HepG2 (cell line): ENCODE measurements around the gene OAT. TPM values are rescaled to one million over a fixed set of nuclear protein-coding genes. Genes with fewer than 3 reads are reported as not detected.

Source experiments
- FOXK2 ChIP-seq: fragments of 450-650 bp; IDR thresholded peaks from 2 replicates; pipeline ENCODE4 v1.6.1; 2016
- KDM2A ChIP-seq: sonication (generic); formaldehyde crosslinking; IDR thresholded peaks from 2 replicates; pipeline ENCODE4 v1.4.0; 2020; ENCODE audit warnings: low read depth, missing genetic modification reagents, borderline replicate concordance
- KLF6 ChIP-seq: IDR thresholded peaks from 2 replicates; pipeline ENCODE4 v1.8.0; 2016; ENCODE audit warnings: missing biosample characterization, missing genetic modification reagents
- PRMT3 ChIP-seq: sonication (generic); formaldehyde crosslinking; IDR thresholded peaks from 2 replicates; pipeline ENCODE4 v1.8.1; 2022; ENCODE audit warnings: low read depth, mild to moderate bottlenecking, moderate library complexity, missing genetic modification reagents, borderline replicate concordance
- RFXAP ChIP-seq: sonication (generic); formaldehyde crosslinking; IDR thresholded peaks from 2 replicates; pipeline ENCODE4 v1.4.0; 2020; ENCODE audit warnings: missing genetic modification reagents, borderline replicate concordance
- TBL1XR1 ChIP-seq: fragments of 150-350 bp; IDR thresholded peaks from 2 replicates; pipeline ENCODE4 v1.6.1; 2014; ENCODE audit warnings: borderline replicate concordance, low read length; ENCODE audit not compliant: partially characterized antibody
- ZNF333 ChIP-seq: sonication (generic); formaldehyde crosslinking; IDR thresholded peaks from 2 replicates; pipeline ENCODE4 v1.4.0; 2020; ENCODE audit warnings: mild to moderate bottlenecking, missing genetic modification reagents, borderline replicate concordance
- polyA plus RNA-seq, 8 experiments: library from polyadenylated mRNA; depleted of rRNA in 3 of 8; stranded (reverse) in 7 of 8; unstranded in 1 of 8; fragments of >200 nt; fragmentation: Illumina TruSeq in 4 of 8; extraction: Trizol in 4 of 8; gene quantifications; 2 replicates each; pipeline versions ENCODE4 v1.2.1 to v1.2.3, GENCODE V29; 2011 to 2016; ENCODE audit warnings: low read depth in 4 of 8, missing spikeins in 1 of 8, mixed read lengths in 1 of 8; ENCODE audit not compliant: insufficient read depth in 1 of 8
- total RNA-seq, 5 experiments: library from RNA; depleted of rRNA; stranded (reverse); fragments of >200 nt; fragmentation: Illumina TruSeq; extraction: Trizol; gene quantifications; 2 replicates each; pipeline ENCODE4 v1.2.3, GENCODE V29; 2016; ENCODE audit warnings: low read depth in 1 of 5
- TF ChIP-seq, protein P1 (sequence below): sonication (generic); formaldehyde crosslinking; IDR thresholded peaks from 2 replicates; pipeline ENCODE4 v1.9.0; 2021; ENCODE audit warnings: mild to moderate bottlenecking, missing genetic modification reagents
- TF ChIP-seq, protein P2 (sequence below): sonication (generic); formaldehyde crosslinking; IDR thresholded peaks from 2 replicates; pipeline ENCODE4 v1.4.0; 2020; ENCODE audit warnings: missing genetic modification reagents
- TF ChIP-seq, protein P3 (sequence below): sonication (generic); formaldehyde crosslinking; IDR thresholded peaks from 2 replicates; pipeline ENCODE4 v1.4.0; 2020; ENCODE audit warnings: missing genetic modification reagents, borderline replicate concordance
- TF ChIP-seq, protein P4 (sequence below): sonication (generic); formaldehyde crosslinking; IDR thresholded peaks from 2 replicates; pipeline ENCODE4 v1.5.0; 2020; ENCODE audit warnings: mild to moderate bottlenecking, missing genetic modification reagents
- TF ChIP-seq, protein P5 (sequence below): sonication (generic); formaldehyde crosslinking; IDR thresholded peaks from 2 replicates; pipeline ENCODE4 v1.4.0; 2020; ENCODE audit warnings: missing genetic modification reagents, mild to moderate bottlenecking, borderline replicate concordance

Gene OAT
- total and polyA plus RNA-seq, 2 of the 13 experiments (the other 11 are each of a cell fraction or from before 2014, with no cell fraction given) = 87.8 to 96.7 TPM

DNA sequence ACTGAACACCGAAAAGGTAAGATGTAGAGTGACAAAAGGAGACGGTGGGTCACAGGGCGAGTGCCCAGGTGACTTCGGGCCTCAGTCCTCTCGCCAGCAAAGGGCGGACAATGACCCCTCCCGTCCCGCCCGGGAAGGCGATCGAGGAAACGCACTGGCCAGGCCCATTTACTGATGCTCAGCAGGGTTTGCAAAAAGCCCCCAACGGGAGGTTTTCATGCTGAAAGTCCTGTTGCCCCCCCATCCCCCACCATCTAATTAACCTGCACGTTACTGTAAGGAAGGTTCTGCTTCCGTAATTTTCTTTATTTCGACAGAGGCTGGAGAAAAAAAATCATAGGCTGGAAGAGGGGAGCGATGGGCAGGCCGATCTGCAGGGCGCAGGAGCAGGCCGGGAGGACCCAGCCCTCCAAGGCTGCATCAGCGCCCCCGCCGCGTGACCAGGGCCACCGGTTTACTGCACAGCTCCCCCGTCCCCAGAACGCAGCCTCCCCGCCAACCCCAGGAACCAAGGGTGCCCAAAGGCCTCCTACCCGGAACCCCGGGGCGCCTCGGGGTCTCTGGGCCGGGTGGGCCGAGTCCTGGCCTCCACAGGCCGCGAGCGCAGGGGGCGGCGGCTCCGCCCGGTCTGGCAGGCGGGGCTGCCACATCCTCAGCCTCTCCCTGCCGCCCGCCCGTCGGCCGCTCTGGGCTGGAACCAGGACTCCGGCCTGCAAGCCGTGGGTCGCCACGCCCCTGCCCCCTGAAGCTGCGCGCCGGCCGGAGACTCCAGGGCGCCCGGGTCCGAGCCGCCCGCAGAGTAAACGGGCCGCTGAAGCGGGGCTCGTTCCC, 613 bp downstream of the OAT start (continued):
- TF ChIP-seq, protein P1, sequence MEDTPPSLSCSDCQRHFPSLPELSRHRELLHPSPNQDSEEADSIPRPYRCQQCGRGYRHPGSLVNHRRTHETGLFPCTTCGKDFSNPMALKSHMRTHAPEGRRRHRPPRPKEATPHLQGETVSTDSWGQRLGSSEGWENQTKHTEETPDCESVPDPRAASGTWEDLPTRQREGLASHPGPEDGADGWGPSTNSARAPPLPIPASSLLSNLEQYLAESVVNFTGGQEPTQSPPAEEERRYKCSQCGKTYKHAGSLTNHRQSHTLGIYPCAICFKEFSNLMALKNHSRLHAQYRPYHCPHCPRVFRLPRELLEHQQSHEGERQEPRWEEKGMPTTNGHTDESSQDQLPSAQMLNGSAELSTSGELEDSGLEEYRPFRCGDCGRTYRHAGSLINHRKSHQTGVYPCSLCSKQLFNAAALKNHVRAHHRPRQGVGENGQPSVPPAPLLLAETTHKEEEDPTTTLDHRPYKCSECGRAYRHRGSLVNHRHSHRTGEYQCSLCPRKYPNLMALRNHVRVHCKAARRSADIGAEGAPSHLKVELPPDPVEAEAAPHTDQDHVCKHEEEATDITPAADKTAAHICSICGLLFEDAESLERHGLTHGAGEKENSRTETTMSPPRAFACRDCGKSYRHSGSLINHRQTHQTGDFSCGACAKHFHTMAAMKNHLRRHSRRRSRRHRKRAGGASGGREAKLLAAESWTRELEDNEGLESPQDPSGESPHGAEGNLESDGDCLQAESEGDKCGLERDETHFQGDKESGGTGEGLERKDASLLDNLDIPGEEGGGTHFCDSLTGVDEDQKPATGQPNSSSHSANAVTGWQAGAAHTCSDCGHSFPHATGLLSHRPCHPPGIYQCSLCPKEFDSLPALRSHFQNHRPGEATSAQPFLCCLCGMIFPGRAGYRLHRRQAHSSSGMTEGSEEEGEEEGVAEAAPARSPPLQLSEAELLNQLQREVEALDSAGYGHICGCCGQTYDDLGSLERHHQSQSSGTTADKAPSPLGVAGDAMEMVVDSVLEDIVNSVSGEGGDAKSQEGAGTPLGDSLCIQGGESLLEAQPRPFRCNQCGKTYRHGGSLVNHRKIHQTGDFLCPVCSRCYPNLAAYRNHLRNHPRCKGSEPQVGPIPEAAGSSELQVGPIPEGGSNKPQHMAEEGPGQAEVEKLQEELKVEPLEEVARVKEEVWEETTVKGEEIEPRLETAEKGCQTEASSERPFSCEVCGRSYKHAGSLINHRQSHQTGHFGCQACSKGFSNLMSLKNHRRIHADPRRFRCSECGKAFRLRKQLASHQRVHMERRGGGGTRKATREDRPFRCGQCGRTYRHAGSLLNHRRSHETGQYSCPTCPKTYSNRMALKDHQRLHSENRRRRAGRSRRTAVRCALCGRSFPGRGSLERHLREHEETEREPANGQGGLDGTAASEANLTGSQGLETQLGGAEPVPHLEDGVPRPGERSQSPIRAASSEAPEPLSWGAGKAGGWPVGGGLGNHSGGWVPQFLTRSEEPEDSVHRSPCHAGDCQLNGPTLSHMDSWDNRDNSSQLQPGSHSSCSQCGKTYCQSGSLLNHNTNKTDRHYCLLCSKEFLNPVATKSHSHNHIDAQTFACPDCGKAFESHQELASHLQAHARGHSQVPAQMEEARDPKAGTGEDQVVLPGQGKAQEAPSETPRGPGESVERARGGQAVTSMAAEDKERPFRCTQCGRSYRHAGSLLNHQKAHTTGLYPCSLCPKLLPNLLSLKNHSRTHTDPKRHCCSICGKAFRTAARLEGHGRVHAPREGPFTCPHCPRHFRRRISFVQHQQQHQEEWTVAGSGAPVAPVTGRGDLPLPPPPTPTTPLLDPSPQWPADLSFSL = no peak
- TF ChIP-seq FOXK2 = no peak
- TF ChIP-seq RFXAP (CRISPR knock-in tag) = no peak
- TF ChIP-seq, protein P2, sequence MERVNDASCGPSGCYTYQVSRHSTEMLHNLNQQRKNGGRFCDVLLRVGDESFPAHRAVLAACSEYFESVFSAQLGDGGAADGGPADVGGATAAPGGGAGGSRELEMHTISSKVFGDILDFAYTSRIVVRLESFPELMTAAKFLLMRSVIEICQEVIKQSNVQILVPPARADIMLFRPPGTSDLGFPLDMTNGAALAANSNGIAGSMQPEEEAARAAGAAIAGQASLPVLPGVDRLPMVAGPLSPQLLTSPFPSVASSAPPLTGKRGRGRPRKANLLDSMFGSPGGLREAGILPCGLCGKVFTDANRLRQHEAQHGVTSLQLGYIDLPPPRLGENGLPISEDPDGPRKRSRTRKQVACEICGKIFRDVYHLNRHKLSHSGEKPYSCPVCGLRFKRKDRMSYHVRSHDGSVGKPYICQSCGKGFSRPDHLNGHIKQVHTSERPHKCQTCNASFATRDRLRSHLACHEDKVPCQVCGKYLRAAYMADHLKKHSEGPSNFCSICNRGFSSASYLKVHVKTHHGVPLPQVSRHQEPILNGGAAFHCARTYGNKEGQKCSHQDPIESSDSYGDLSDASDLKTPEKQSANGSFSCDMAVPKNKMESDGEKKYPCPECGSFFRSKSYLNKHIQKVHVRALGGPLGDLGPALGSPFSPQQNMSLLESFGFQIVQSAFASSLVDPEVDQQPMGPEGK = no peak
- TF ChIP-seq ZNF333 (CRISPR knock-in tag) = no peak; the same call in 1 of the 2 replicates
- peak; percentile 40; the same call in 1 of the 2 replicates for TF ChIP-seq PRMT3 (CRISPR knock-in tag)
- TF ChIP-seq, protein P3, sequence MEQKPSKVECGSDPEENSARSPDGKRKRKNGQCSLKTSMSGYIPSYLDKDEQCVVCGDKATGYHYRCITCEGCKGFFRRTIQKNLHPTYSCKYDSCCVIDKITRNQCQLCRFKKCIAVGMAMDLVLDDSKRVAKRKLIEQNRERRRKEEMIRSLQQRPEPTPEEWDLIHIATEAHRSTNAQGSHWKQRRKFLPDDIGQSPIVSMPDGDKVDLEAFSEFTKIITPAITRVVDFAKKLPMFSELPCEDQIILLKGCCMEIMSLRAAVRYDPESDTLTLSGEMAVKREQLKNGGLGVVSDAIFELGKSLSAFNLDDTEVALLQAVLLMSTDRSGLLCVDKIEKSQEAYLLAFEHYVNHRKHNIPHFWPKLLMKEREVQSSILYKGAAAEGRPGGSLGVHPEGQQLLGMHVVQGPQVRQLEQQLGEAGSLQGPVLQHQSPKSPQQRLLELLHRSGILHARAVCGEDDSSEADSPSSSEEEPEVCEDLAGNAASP (CRISPR knock-in tag) = no peak; the same call in 1 of the 2 replicates
- no peak for TF ChIP-seq KLF6
- TF ChIP-seq, protein P4, sequence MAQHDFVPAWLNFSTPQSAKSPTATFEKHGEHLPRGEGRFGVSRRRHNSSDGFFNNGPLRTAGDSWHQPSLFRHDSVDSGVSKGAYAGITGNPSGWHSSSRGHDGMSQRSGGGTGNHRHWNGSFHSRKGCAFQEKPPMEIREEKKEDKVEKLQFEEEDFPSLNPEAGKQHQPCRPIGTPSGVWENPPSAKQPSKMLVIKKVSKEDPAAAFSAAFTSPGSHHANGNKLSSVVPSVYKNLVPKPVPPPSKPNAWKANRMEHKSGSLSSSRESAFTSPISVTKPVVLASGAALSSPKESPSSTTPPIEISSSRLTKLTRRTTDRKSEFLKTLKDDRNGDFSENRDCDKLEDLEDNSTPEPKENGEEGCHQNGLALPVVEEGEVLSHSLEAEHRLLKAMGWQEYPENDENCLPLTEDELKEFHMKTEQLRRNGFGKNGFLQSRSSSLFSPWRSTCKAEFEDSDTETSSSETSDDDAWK = no peak
- no peak for TF ChIP-seq KDM2A (CRISPR knock-in tag)
- TF ChIP-seq, protein P5, sequence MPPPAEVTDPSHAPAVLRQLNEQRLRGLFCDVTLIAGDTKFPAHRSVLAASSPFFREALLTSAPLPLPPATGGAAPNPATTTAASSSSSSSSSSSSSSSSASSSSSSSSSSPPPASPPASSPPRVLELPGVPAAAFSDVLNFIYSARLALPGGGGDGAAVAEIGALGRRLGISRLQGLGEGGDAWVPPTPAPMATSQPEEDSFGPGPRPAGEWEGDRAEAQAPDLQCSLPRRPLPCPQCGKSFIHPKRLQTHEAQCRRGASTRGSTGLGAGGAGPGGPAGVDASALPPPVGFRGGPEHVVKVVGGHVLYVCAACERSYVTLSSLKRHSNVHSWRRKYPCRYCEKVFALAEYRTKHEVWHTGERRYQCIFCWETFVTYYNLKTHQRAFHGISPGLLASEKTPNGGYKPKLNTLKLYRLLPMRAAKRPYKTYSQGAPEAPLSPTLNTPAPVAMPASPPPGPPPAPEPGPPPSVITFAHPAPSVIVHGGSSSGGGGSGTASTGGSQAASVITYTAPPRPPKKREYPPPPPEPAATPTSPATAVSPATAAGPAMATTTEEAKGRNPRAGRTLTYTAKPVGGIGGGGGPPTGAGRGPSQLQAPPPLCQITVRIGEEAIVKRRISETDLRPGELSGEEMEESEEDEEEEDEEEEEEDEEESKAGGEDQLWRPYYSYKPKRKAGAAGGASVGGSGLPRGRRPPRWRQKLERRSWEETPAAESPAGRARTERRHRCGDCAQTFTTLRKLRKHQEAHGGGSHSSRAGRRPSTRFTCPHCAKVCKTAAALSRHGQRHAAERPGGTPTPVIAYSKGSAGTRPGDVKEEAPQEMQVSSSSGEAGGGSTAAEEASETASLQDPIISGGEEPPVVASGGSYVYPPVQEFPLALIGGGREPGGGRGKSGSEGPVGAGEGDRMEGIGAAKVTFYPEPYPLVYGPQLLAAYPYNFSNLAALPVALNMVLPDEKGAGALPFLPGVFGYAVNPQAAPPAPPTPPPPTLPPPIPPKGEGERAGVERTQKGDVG (CRISPR knock-in tag) = no peak
- no peak for TF ChIP-seq TBL1XR1
